Stimulated activated CD4-positive, alpha-beta T cell treated with anti-CD3 and anti-CD28 coated beads, TNF-alpha, amount 100 ng/mL, for 24 hours (primary cell): Measurements from ENCODE around the gene CFAP46.
"Not testable (repeated sequence)": the region's sequence is repeated elsewhere in the genome, so short reads cannot be mapped to it uniquely, and the experiment has no call there.

Experiments used
- DNase-seq, 3 experiments: peaks; one replicate each; pipeline ENCODE4 v3.0.0-alpha.2; 2020; ENCODE audit warnings: low read depth in 3 of 3

Gene CFAP46

DNA sequence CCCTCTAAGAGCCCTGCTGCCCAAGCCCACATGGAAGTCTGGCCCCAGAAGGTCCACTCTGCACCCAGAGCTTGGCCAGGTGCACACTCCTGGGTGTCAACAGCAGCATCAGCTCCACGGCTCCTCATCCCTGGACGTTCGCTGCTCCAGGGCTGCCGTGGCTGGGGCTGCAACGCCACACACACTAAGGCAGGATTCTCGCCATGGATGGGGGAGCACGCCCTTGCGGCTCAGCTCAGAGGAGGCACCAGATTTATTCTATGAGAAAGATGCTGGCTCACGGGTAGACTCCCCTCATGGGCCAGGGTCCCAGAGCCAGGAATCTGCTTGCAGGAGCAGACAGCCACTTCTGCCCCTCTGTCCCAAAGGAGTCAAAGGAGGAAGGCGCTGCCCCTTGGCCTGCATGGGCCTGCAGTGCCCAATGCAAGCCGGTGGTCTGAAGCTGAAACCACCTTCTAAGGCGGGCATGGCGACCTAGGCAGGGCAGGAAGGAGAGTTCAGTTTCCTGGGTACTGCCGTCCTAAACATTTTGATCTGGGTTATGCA, 42.1 kb downstream of the CFAP46 start:
- DNase-seq: no peak

GRCh38 chr10:132899751-132900065, 42.7 kb downstream of the CFAP46 start:
- no peak for DNase-seq

- DNase-seq: no peak
Observed at GRCh38 chr10:132899054-132899750, 43.2 kb downstream of the CFAP46 start.

DNA sequence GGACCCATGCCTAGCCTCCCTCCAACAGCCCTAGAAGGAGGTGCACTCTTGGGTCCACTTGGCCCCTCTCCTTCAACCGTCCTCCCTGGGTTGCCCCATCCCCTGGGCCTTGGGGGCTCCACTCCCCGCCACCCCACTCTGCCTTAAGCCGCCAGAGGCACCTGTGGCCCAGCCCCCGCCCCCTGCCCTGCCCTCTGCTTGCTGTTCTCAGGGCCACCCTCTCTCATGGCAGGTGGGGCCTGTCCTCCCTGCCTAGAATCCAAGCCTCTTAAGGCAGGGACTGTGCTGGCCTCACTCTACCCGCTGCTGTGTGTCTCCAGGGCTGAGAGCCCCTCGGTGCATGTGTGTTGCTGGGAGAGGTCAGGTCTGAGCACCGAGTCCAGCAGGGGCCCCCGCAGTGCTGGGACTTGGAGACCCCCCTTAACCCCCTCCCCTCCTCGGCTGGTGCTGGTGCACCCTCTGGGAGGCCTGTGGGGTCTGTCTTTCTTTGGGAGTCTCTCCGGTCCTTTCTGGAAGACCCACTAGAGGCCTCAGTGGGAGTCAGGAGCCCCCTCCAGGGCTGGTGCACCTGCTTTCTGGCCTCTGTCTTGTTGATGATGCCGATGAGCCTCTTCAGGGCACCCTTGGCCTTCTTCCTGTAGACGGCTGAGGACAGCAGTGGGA, 43.8 kb downstream of the CFAP46 start:
- DNase-seq: no peak

GRCh38 chr10:132897516-132898381, 44.6 kb downstream of the CFAP46 start:
- DNase-seq: no peak

DNA sequence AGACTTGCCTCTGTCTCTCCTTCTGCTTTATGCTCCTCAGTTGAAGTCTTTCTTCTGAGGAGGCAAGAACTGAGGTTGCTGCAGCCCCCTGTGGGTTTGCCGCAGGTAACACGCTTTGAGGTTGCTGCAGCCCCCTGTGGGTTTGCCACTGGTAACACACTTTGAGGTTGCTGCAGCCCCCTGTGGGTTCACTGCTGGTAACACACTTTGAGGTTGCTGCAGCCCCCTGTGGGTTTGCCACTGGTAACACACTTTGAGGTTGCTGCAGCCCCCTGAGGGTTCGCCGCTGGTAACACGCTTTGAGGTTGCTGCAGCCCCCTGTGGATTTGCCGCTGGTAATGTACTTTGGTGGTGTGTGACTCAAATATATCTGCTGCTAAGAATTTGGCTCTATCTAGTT, 48.6 kb downstream of the CFAP46 start:
- not testable (repeated sequence) for DNase-seq

DNA sequence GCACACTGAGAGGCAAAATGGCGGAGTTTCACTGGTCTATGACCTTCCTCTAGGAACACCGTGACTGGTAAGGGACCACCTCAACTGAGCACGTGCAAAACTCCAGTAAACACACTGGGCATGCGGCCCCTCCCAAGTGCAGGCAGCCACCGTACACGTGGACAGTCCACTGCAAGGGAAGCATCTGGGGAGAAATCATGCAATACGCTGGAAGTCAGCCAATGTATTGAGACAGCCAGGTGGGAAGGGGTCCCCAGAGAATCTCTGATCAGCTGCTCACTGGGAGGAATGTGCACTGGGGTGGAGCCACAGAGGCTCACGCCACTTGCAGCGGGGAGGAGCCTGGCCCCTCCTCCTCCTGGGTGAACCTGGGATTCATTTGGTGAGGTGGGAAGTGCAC, 49.3 kb downstream of the CFAP46 start:
- DNase-seq: no peak

- DNase-seq: no peak
Observed at GRCh38 chr10:132892004-132892403, 50.4 kb downstream of the CFAP46 start.

GRCh38 chr10:132891368-132891767, 51.0 kb downstream of the CFAP46 start:
- DNase-seq: no peak

- no peak for DNase-seq
Observed at GRCh38 chr10:132890301-132890700, 52.1 kb downstream of the CFAP46 start.

GRCh38 chr10:132889556-132889955, 52.8 kb downstream of the CFAP46 start:
- DNase-seq: no peak

DNA sequence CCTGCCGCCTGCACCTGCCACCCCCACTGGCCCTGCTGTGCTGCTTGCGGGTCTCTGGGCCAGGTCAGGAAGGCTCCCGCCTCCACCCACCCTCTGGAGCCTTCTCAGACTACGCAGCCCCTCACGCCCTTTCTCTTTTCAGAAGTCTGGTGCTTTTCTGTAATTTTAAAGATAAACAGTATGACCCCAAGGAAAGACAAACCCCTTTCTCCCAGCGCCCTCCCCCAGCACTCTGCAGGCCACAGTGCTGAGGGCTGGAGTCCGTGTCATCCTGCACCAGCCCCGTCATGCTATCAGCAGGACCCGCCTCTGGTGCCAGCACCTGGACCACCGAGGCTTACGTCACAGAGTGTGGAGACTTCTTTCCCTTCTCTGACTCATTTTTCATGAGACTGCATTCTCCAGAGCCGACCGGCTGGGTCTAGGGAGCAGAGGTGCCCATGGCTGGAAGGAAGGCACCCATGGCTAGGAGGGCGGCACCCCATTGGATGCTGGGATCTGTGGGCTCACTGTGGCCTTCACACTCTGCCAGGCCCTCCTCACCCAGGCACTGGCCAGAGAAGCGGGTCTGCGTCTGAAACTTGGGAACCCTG, 53.4 kb downstream of the CFAP46 start:
- no peak for DNase-seq

DNA sequence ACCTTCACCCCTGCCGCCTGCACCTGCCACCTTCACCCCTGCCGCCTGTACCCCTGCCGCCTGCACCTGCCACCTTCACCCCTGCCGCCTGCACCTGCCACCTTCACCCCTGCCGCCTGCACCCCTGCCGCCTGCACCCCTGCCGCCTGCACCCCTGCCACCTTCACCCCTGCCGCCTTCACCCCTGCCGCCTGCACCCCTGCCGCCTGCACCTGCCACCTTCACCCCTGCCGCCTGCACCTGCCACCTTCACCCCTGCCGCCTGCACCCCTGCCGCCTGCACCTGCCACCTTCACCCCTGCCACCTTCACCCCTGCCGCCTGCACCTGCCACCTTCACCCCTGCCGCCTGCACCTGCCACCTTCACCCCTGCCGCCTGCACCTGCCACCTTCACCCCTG, 53.9 kb downstream of the CFAP46 start:
- DNase-seq: not testable (repeated sequence)

DNA sequence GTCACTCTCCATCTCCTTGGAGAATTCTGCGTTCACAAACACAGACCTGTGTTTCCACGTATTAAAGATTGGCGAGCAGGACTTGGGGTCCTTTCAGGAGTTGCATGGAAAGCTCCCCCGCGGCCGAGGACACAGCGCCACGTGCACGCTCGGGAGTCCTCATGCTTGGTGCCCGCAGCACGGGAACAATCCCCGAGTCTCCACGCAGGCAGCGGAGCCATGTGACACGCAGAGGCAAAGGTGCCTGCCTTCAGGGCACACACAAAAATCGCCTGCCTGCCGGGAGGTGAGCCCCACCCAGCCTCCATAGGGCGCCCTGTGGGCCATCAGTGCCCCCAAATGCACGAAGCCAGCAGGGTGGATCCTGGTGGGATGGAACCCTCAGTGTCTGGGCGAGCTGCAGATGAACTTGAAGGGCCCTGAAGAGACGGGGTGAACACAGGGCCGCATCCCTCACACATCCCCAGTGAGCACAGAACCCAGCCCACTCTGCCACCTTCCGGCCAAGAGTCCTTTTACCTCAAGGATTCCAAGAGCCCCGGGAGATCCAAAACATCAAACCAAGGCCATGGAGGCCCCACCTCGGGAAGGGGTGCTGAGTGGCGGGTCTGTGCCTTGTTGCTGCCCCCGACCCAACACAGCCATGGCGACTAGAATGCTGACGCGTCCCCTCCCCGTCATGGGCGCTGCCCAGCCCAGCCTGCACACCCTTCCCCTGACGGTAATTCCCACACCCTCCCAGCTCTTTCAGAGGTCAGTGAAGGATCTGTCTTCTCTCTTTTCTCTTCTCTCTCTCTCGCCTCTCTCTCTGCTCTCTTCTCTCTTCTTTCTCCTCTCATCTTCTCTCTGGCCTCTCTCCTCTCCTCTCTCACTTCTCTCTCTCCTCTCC, 55.9 kb downstream of the CFAP46 start:
- DNase-seq: no peak

DNA sequence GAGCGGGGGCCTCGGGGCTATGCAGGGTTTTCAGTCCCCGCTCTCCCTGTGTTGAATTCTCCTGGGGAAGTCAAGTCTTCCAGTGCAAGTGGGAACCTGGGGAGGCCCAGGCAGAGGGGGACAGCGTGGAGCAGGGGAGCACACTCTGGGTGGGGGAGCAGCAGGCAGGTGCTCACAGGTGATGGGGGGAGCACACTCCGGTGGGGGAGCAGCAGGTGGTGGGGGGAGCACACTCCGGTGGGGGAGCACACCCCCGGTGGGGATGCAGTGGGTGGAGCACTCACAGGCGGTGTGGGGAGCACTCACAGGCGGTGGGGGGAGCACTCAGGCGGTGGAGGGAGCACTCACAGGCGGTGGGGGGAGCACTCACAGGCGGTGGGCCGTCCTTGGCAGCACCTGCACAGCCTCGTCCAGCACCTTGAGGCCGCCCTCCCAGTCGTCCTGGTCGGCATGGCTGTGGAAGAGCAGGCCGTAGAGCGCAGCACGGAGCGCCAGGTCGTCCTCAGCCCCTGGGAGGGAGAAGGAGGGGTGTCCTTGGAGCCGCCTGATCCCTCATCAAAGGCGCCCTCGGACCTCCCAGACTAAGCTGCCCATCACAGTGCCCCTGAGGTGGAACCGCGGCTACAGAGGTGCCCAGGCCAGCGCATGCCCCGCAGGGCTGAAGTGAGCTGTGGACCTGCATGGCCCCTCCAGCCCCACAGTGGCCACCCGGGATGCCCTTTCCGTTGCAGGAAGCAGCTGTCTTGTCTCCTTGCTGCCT, 56.7 kb downstream of the CFAP46 start:
- DNase-seq: no peak

GRCh38 chr10:132884691-132885271, 57.6 kb downstream of the CFAP46 start:
- no peak for DNase-seq

GRCh38 chr10:132884041-132884440, 58.3 kb downstream of the CFAP46 start:
- no peak for DNase-seq

GRCh38 chr10:132883391-132883881, 58.9 kb downstream of the CFAP46 start:
- no peak for DNase-seq

GRCh38 chr10:132882069-132882951, 60.1 kb downstream of the CFAP46 start:
- DNase-seq: no peak
